ENCODE measurements around the gene SNX24. TPM values are rescaled to one million over a fixed set of nuclear protein-coding genes. Genes with fewer than 3 reads are reported as not detected.

The SNX24 gene
- total and polyA plus RNA-seq, 4 donors, result 6.3 to 10.1 (median 9.1) TPM

DNA sequence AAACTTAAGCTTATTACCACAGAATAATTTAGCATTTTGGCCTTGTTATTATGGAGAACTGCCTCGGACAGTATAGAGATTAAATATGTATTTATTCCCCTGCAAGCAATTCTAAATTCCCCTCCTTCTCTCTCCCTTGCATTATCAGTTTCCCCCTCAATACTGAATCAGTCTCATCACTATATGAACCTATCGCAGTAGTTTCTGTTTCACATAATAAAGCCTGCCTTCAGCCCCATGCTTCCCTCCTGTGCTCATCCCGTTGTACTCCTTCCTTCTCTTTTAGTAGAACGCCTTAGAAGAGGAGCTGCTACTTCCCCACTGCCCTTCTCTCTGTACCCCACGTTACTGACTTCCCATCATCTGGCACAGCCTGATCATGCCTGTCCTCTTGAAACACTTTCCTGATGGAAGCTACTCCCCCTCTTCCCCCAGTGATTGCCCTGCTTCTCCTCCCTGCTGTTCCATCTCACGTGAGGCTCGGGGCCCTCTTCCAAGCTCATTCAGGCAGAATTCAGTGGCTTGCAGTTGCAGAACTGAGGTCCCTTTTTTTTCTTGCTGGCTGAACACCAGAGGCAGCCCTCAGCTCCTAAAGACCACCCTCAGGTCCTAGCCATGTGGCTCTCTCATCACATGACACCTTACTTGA lies 97.8 kb downstream of the SNX24 start:
- H3K27me3 ChIP-seq (ENCODE audit: control insufficient read depth in 4 of 4, insufficient read depth in 4 of 4, low read length in 3 of 4), result no peaks in the 10 kb centered on the region
- no peaks in the 10 kb centered on the region for H3K9me3 ChIP-seq (ENCODE audit: control insufficient read depth in 4 of 4, low read length in 3 of 4)
- no peak overlapping the region for H3K27ac ChIP-seq (ENCODE audit: low read depth in 1 of 2, low read length in 2 of 2)
- no peak overlapping the region for H3K9ac ChIP-seq (ENCODE audit: low read depth in 1 of 2, low read length in 2 of 2)
- no peak for DNase-seq (ENCODE audit: low spot score)
- TF ChIP-seq HNF4G (IDR thresholded peaks at IDR 0.05), result no peak
- no peak for TF ChIP-seq RAD21 (IDR thresholded peaks at IDR 0.05)
- no peak for TF ChIP-seq ATF3 (IDR thresholded peaks at IDR 0.05)
- no peak for TF ChIP-seq GABPA (IDR thresholded peaks at IDR 0.05 in 1 of 2, conservative IDR thresholded peaks at IDR 0.05 in 1 of 2)
- TF ChIP-seq SP1 (IDR thresholded peaks at IDR 0.05), result no peak
- TF ChIP-seq NR2F2 (IDR thresholded peaks at IDR 0.05), result no peak
- TF ChIP-seq HNF4A (conservative IDR thresholded peaks at IDR 0.05), result no peak
- TF ChIP-seq JUND (IDR thresholded peaks at IDR 0.05), result no peak
- TF ChIP-seq FOXA1 (IDR thresholded peaks at IDR 0.05), result no peak
- no peak for TF ChIP-seq EGR1 (IDR thresholded peaks at IDR 0.05; ENCODE audit: low read depth in 2 of 2)
- TF ChIP-seq CTCF (IDR thresholded peaks at IDR 0.05; ENCODE audit: low read depth, low read length, missing input control), result no peak
- no peak for TF ChIP-seq TAF1 (conservative IDR thresholded peaks at IDR 0.05)
- H3K36me3 ChIP-seq (ENCODE audit: control insufficient read depth in 4 of 4, insufficient read depth in 3 of 4, low read depth in 1 of 4, low read length in 3 of 4), result peaks cover 0 to 3% (median 0%) of the 10 kb centered on the region in 4 donors
- WGBS, result 84% methylated on average over 7 of the region's 7 CpGs
- no peak overlapping the region for H3K4me3 ChIP-seq (ENCODE audit: low read depth in 1 of 3, low read length in 3 of 3)
- no peaks in the 10 kb centered on the region for H3K4me1 ChIP-seq (ENCODE audit: control insufficient read depth in 4 of 4, insufficient read depth in 4 of 4, low read length in 3 of 4)

- no peak for DNase-seq (ENCODE audit: low spot score)
- H3K36me3 ChIP-seq (ENCODE audit: control insufficient read depth in 4 of 4, insufficient read depth in 3 of 4, low read depth in 1 of 4, low read length in 3 of 4), result peaks cover 0 to 4% (median 0%) of the 10 kb centered on the region in 4 donors
- no peaks in the 10 kb centered on the region for H3K9me3 ChIP-seq (ENCODE audit: control insufficient read depth in 4 of 4, low read length in 3 of 4)
- WGBS, result 93% methylated on average over 1 of the region's 1 CpG
- H3K27me3 ChIP-seq (ENCODE audit: control insufficient read depth in 4 of 4, insufficient read depth in 4 of 4, low read length in 3 of 4), result no peaks in the 10 kb centered on the region
- H3K27ac ChIP-seq (ENCODE audit: low read depth in 1 of 2, low read length in 2 of 2), result no peak overlapping the region
- no peak overlapping the region for H3K9ac ChIP-seq (ENCODE audit: low read depth in 1 of 2, low read length in 2 of 2)
- H3K4me1 ChIP-seq (ENCODE audit: control insufficient read depth in 4 of 4, insufficient read depth in 4 of 4, low read length in 3 of 4), result no peaks in the 10 kb centered on the region
- TF ChIP-seq FOXA2 (IDR thresholded peaks at IDR 0.05) (no peak), CTCF (IDR thresholded peaks at IDR 0.05; ENCODE audit: low read depth, low read length, missing input control) (no peak), HNF4A (conservative IDR thresholded peaks at IDR 0.05) (no peak), TAF1 (conservative IDR thresholded peaks at IDR 0.05) (no peak)
- no peak overlapping the region for H3K4me3 ChIP-seq (ENCODE audit: low read depth in 1 of 3, low read length in 3 of 3)
Measured at GRCh38 chr5:122944051-122944450, 98.6 kb downstream of the SNX24 start.

DNA sequence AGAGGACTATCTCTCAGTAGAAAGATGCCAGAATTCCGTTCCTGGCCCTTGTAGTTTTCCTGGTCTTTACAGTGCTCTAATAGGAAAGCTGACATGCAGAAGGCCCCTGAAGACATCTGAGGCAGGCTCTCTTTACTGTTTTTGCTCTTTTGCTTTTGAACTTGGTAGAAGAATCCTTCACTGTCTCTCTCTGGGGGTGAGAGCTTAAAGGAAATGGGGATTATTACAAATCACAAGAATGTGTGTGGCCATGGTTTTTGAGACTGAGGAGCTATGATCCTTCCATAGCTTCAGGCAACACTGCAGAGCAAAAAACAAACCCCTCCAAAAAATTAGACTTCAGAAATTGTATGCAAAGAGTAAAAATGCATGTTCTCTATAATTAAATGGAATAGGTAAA lies 102.0 kb downstream of the SNX24 start:
- Histone ChIP-seq H3K36me3 (ENCODE audit: control insufficient read depth in 4 of 4, insufficient read depth in 3 of 4, low read depth in 1 of 4, low read length in 3 of 4) (peaks cover 0 to 4% (median 0%) of the 10 kb centered on the region in 4 donors), H3K9ac (ENCODE audit: low read depth in 1 of 2, low read length in 2 of 2) (no peak overlapping the region), H3K27ac (ENCODE audit: low read depth in 1 of 2, low read length in 2 of 2) (no peak overlapping the region), H3K4me1 (ENCODE audit: control insufficient read depth in 4 of 4, insufficient read depth in 4 of 4, low read length in 3 of 4) (no peaks in the 10 kb centered on the region), H3K27me3 (ENCODE audit: control insufficient read depth in 4 of 4, insufficient read depth in 4 of 4, low read length in 3 of 4) (no peaks in the 10 kb centered on the region), H3K9me3 (ENCODE audit: control insufficient read depth in 4 of 4, low read length in 3 of 4) (no peaks in the 10 kb centered on the region), H3K4me3 (ENCODE audit: low read depth in 1 of 3, low read length in 3 of 3) (no peak overlapping the region)
- WGBS, result 96% methylated on average over 1 of the region's 1 CpG
- TF ChIP-seq NR2F2 (IDR thresholded peaks at IDR 0.05), result no peak
- DNase-seq (ENCODE audit: low spot score), result no peak
